Measurements from ENCODE around the gene SH3BP2. TPM values are rescaled to one million over a fixed set of nuclear protein-coding genes. Genes with fewer than 3 reads are reported as not detected.

Gene SH3BP2
- total RNA-seq, 1 experiment from 2014 or later, result 52.8 TPM

GRCh38 chr4:2788532-2789103 lies 4.3 kb upstream of the SH3BP2 start:
- Histone ChIP-seq H3K9me3 (ENCODE audit: control insufficient read depth in 1 of 2, insufficient read depth in 1 of 2, low read depth in 1 of 2, low read length in 2 of 2) (no peaks in the 10 kb centered on the region), H2AFZ (ENCODE audit: low read depth, low read length, poor library complexity, severe bottlenecking) (no peak overlapping the region), H4K20me1 (ENCODE audit: insufficient read depth) (no peaks in the 10 kb centered on the region), H3K79me2 (ENCODE audit: insufficient read depth, low read length) (no peaks in the 10 kb centered on the region), H3K4me2 (ENCODE audit: low read length) (no peak overlapping the region), H3K27me3 (ENCODE audit: insufficient read depth, low read length) (no peaks in the 10 kb centered on the region), H3K9ac (ENCODE audit: low read length) (no peak overlapping the region), H3K27ac (ENCODE audit: low read depth, low read length) (no peak overlapping the region), H3K4me3 (replicated peaks in 1 of 2; ENCODE audit: low read depth in 1 of 2, low read length in 2 of 2) (no peak overlapping the region), H3K36me3 (ENCODE audit: control insufficient read depth in 1 of 2, insufficient read depth in 2 of 2, low read length in 2 of 2) (no peaks in the 10 kb centered on the region), H3K9me2 (ENCODE audit: insufficient read depth) (no peaks in the 10 kb centered on the region), H3K4me1 (ENCODE audit: control insufficient read depth in 1 of 2, insufficient read depth in 2 of 2, low read length in 2 of 2) (peaks cover 2 to 17% of the 10 kb centered on the region in 2 experiments; a peak in 3 of 4 replicates)
- intact Hi-C loops (cut with micrococcal nuclease), result no loop called here
- ATAC-seq (no peak), DNase-seq (ENCODE audit: low read depth, low spot score) (no peak)
- ChIA-PET RAD21 (ENCODE audit: low non-redundant PET in 1 of 2, low total read pairs in 2 of 2, uncharacterized antibody in 2 of 2, unreplicated experiment in 2 of 2) (no interaction called here), POLR2A (no interaction called here), CTCF (no interaction called here)
- no TSS peak for BruUV-seq (replicated peaks)
- no peak for TF ChIP-seq RAD21 (IDR thresholded peaks at IDR 0.05; ENCODE audit: low read depth)
- no peak for TF ChIP-seq ZBTB33 (IDR thresholded peaks at IDR 0.05; ENCODE audit: extremely low read depth, insufficient replicate concordance, low read length)
- TF ChIP-seq POLR2AphosphoS5 (IDR thresholded peaks at IDR 0.05; ENCODE audit: low read depth, low read length), result no peak
- TF ChIP-seq SRF (IDR thresholded peaks at IDR 0.05; ENCODE audit: low read depth), result no peak
- no peak for TF ChIP-seq ZNF274 (IDR thresholded peaks at IDR 0.05; ENCODE audit: low read depth, low read length)
- no peak for TF ChIP-seq EZH2 (IDR thresholded peaks at IDR 0.05)
- no peak for TF ChIP-seq ELF1 (IDR thresholded peaks at IDR 0.05; ENCODE audit: borderline replicate concordance, low read depth)
- no peak for TF ChIP-seq EGR1 (IDR thresholded peaks at IDR 0.05; ENCODE audit: low read depth)
- no peak for TF ChIP-seq CTCF (IDR thresholded peaks at IDR 0.05 in 2 of 3, conservative IDR thresholded peaks at IDR 0.05 in 1 of 3; ENCODE audit: borderline replicate concordance in 1 of 3, insufficient read depth in 1 of 3, low read depth in 2 of 3, low read length in 2 of 3)
- TF ChIP-seq, protein P1, sequence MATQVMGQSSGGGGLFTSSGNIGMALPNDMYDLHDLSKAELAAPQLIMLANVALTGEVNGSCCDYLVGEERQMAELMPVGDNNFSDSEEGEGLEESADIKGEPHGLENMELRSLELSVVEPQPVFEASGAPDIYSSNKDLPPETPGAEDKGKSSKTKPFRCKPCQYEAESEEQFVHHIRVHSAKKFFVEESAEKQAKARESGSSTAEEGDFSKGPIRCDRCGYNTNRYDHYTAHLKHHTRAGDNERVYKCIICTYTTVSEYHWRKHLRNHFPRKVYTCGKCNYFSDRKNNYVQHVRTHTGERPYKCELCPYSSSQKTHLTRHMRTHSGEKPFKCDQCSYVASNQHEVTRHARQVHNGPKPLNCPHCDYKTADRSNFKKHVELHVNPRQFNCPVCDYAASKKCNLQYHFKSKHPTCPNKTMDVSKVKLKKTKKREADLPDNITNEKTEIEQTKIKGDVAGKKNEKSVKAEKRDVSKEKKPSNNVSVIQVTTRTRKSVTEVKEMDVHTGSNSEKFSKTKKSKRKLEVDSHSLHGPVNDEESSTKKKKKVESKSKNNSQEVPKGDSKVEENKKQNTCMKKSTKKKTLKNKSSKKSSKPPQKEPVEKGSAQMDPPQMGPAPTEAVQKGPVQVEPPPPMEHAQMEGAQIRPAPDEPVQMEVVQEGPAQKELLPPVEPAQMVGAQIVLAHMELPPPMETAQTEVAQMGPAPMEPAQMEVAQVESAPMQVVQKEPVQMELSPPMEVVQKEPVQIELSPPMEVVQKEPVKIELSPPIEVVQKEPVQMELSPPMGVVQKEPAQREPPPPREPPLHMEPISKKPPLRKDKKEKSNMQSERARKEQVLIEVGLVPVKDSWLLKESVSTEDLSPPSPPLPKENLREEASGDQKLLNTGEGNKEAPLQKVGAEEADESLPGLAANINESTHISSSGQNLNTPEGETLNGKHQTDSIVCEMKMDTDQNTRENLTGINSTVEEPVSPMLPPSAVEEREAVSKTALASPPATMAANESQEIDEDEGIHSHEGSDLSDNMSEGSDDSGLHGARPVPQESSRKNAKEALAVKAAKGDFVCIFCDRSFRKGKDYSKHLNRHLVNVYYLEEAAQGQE (IDR thresholded peaks at IDR 0.05; ENCODE audit: low read depth), result no peak
- TF ChIP-seq JUND (IDR thresholded peaks at IDR 0.05), result no peak
- TF ChIP-seq, protein P2, sequence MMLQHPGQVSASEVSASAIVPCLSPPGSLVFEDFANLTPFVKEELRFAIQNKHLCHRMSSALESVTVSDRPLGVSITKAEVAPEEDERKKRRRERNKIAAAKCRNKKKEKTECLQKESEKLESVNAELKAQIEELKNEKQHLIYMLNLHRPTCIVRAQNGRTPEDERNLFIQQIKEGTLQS (IDR thresholded peaks at IDR 0.05), result no peak
- no peak for TF ChIP-seq SP1 (IDR thresholded peaks at IDR 0.05; ENCODE audit: low read depth)
- no peak for TF ChIP-seq ZFX (IDR thresholded peaks at IDR 0.05)
- no peak for TF ChIP-seq POLR2A (IDR thresholded peaks at IDR 0.05; ENCODE audit: borderline replicate concordance, extremely low read depth, insufficient read depth, insufficient read length)
- no peak for TF ChIP-seq TCF7L2 (IDR thresholded peaks at IDR 0.05; ENCODE audit: borderline replicate concordance, extremely low read depth, insufficient read depth, insufficient read length)
- TF ChIP-seq SIN3A (IDR thresholded peaks at IDR 0.05; ENCODE audit: low read depth), result no peak
- TF ChIP-seq YY1 (IDR thresholded peaks at IDR 0.05; ENCODE audit: extremely low read depth, insufficient replicate concordance, low read depth, low read length), result no peak
